HG03064 (cell line): ENCODE results near the gene SLC26A1.

Source experiments
- ATAC-seq: cut with Tn5 transposase; IDR thresholded peaks from one replicate; pipeline ENCODE4 v1.9.1; 2021; ENCODE audit warnings: low read depth; ENCODE audit not compliant: unreplicated experiment

SLC26A1 gene

GRCh38 chr4:993111-994029 is at the start of gene SLC26A1:
Gene SLC26A1, minus strand, starts transcription at chr4:993404. Its CDS starts 1,701 bp downstream, at chr4:991703.
- no peak for ATAC-seq

DNA sequence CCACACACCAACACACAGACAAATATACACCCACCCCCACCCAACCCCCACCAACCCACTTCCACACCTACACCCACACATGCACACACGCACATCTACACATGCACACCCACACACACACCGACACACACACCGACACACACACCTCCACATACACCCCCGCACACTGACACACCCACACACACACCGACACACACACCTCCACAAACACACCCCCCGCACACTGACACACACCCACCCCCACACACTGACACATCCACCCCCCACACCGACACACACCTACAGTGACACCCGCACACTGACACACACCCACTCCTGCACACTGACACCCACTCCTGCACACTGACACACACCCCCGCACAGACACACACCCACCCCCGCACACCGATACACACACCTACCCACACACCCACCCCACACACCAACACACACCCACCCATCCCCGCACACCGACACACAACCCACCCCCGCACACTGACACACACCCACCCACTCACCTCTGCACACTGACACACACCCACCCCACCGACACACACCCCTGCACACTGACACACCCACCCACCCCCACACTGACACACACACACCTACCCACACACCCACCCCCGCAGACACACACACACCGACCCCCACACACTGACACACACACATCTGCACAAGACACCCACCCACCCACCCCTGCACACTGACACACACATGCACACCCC is 49.3 kb upstream of the SLC26A1 start:
- no peak for ATAC-seq

DNA sequence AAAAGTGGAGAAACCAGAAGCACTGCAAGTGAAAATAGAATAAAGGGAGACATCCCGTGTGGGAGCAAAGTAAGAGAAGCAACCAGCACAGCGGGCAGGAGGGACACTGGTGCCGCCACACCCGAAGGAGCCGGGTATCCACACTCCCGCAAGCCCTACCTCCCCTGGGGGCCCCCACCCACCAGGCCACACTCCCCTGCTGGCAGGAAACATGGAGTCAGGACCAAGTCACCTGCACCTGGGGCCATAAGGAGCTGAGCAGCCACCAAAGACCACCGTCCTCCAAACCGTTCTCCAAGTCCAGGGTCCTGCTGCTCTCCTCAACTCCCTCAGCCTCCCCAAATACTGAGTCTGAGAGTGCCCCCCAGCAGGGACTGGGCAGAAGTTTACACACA is 48.7 kb upstream of the SLC26A1 start:
- no peak for ATAC-seq

- no peak for ATAC-seq
Observed at GRCh38 chr4:1041147-1041935, 48.1 kb upstream of the SLC26A1 start.

GRCh38 chr4:1040344-1041146 is 47.3 kb upstream of the SLC26A1 start:
- no peak for ATAC-seq

DNA sequence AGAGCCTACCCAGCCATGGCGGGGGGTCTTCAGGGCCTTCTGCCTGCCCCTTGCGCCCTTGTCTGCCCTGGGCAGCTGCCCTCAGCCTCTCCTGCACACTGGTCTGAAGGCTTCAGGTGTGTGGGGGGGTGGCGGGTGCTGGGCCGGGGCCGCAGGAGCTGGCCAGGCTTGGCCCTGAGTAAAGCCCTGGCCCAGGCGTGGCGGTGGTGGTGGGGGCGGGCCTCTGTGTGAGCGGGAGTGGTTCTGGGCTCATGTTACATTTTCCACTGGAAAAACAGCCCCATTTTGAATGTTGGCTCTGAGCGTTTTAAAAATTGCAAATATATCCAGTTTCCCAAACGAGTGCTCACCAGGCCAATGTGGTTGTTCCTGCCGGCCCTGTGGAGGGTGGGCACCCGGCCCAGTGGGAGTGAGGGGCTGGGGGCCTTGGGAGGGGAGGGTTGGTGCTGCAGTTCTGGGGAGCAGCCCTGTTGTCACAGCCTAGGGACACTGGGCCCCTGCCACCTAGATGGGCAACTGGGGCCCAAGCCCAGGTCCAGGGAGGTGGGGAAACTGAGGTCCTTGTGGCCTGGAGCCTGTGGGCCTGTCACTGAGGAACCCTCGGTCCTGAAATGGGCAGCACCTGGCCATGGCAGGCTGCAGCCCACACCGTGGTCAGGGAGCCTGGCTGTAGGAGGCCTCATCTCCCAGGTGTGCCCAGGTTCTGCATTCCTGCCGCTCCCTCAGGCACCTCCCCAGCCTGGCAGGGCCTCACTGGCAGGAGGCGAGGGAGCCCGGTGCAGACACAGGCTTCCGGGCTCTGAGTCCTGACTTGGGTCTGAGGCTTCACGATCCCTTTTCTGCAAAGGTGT is 46.5 kb upstream of the SLC26A1 start:
- ATAC-seq, result no peak

- ATAC-seq, result no peak
Observed at GRCh38 chr4:1038948-1039492, 45.8 kb upstream of the SLC26A1 start.

- ATAC-seq, result no peak
Observed at GRCh38 chr4:1036976-1037810, 44.0 kb upstream of the SLC26A1 start.

GRCh38 chr4:1036095-1036494 is 42.9 kb upstream of the SLC26A1 start:
- ATAC-seq, result no peak

- ATAC-seq, result no peak
Observed at GRCh38 chr4:1035510-1035909, 42.3 kb upstream of the SLC26A1 start.

GRCh38 chr4:1033840-1034551 is 40.8 kb upstream of the SLC26A1 start:
- ATAC-seq, result no peak

DNA sequence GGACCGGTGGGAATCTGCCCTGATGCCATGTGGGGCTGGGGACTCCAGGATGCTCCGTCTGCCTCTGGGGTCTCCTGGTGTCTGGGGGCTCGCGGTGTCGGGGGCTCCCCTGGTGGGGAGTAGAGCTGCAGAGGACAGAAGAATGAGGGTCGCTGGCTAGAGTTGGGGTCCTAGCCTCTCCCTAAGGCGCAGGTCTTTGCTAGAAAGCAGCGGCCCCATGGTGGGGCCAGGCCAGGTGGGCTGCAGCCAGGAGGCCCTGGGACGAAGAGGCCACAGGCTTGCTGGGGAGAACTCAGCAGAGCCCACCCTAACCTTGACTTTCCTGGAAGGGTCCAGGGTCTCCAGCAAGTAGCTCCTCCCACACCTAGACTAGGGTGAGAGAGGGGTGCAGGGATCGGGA is 39.7 kb upstream of the SLC26A1 start:
- no peak for ATAC-seq

DNA sequence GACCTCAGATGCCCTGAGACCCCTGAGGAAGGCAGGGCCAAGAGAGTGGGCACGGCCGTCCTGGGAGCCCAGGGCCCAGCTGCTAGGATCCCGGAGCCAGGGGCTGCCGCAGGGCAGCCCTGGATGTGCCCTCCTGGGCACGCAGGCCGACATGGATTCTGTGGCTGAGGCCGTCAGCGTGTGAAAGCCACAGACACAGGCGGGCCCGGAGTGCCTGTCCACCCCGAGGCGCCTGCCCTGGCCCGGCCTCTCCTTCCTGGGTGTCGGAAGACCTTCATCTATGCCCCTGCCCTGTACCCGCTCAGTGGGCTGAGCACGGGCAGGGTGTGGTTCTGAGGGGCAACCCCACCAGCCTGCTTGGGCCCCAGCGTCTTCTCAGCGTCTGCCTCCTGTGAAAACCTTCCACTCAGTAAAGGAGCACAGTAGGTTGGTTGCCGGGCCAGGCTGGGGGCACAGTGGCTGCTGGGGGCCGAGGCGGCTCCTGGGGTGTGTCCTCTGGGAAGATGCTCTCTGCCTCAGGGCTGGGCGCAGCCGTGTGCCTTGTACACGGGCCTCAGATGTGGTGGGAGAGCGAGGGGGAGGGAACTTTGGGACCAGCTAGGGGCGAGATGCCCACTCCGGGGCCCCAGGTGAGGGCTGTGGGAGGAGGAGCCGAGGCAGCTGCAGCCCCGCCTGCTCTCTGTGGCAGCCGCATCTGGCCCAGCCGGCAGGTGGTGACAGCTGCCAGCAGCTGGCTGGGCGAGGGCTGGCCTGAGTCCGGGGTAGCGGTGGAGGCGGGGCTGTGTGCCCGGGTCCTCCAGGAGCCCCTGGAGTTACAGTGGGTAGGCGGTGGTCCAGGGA is 39.0 kb upstream of the SLC26A1 start:
- no peak for ATAC-seq

DNA sequence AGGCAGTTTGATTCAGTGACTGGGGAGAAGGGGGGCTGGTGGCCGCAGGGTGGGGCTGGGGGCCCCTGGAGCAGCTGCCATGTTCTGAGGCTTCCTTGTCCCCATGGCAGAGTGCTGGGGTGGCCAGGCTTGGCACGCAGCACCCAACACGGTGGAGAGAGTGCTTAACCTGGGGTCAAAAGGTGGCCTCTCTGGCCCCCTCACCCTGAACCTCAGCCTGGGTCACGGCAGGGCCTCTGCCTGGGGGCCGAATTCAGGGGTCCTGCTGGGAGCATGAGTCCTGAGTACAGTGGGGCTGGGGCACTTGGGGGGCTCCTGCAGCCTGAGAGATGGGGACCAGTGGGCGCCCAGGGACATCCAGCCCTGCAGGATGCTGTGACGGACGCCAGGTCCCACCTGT is 38.1 kb upstream of the SLC26A1 start:
- no peak for ATAC-seq

DNA sequence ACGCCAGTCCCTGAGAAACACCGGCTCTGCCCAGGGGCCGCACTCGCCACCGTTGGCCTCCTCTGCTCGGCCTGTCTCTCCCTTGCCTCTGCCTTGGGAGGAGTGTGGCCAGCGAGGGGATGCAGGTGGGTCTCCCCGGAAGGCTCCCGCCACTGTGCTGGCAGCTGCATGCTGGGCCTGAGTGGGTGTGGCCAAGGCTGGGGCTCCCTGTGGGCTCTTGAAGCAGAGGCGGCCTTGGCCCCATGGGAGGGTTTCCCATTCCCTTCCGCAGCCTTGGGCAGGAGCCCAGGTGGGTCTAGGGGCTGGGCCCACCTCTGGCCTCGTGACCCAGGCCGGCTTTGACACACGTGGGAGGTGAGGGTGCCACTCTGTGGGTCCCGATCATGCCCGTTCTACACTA is 37.4 kb upstream of the SLC26A1 start:
- ATAC-seq, result no peak

GRCh38 chr4:1030031-1030430 is 36.8 kb upstream of the SLC26A1 start:
- ATAC-seq, result no peak

GRCh38 chr4:1029529-1029928 is 36.3 kb upstream of the SLC26A1 start:
- no peak for ATAC-seq
